WI38 (cell line): Measurements from ENCODE around the gene ALG14.
"Not testable (repeated sequence)": the region's sequence is repeated elsewhere in the genome, so short reads cannot be mapped to it uniquely, and the experiment has no call there.

Source experiments
- H3K4me3 ChIP-seq: 2 replicates; pipeline ENCODE4 v1.5.1; 2011; ENCODE audit warnings: low read depth, mild to moderate bottlenecking, control low read depth, low read length
- TF ChIP-seq, protein P1 (sequence below): IDR thresholded peaks from 2 replicates; pipeline ENCODE4 v1.5.1; 2012; ENCODE audit warnings: low read depth, mild to moderate bottlenecking, control low read depth, low read length

ALG14 gene

DNA sequence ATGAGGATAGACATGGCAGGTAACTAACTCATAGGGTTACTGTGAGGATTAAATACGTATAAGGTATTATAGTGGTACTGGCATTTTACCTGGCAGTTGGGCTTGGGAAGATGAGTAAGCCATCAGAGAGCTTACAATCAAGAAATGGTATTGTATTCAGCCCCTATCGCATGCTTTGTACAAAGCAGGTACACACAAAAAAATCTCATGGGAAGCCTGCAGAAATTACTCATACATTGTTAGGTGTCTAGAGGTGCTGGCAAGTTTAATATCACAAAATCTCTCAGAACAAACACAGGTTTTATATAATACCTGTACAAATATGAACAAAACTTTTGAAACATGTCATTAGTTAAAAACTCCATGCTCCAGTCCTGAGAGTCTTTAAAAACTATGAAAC lies 74.0 kb downstream of the ALG14 start:
- H3K4me3 ChIP-seq: no peak overlapping the region
- TF ChIP-seq, protein P1, sequence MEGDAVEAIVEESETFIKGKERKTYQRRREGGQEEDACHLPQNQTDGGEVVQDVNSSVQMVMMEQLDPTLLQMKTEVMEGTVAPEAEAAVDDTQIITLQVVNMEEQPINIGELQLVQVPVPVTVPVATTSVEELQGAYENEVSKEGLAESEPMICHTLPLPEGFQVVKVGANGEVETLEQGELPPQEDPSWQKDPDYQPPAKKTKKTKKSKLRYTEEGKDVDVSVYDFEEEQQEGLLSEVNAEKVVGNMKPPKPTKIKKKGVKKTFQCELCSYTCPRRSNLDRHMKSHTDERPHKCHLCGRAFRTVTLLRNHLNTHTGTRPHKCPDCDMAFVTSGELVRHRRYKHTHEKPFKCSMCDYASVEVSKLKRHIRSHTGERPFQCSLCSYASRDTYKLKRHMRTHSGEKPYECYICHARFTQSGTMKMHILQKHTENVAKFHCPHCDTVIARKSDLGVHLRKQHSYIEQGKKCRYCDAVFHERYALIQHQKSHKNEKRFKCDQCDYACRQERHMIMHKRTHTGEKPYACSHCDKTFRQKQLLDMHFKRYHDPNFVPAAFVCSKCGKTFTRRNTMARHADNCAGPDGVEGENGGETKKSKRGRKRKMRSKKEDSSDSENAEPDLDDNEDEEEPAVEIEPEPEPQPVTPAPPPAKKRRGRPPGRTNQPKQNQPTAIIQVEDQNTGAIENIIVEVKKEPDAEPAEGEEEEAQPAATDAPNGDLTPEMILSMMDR: no peak

DNA sequence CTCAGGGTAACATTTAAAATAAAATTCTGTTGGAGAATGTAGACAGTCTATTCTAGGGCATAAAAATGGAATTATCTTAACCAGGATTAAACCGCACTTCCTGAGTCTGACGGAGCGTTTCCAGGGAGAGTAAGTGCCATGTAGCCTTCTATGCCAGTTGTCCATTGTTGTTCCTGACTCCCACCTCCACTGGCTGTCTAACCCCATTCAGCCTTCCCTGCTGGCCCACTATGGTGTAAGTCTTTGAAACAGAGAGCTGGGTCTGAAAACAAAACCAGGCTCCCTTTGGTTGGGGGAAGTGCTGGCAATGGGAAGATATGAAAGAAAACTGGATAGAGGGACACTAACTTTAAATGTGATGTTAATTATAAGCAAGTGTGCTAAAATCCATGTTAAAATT lies 74.6 kb downstream of the ALG14 start:
- no peak overlapping the region for H3K4me3 ChIP-seq
- TF ChIP-seq, protein P1: no peak

DNA sequence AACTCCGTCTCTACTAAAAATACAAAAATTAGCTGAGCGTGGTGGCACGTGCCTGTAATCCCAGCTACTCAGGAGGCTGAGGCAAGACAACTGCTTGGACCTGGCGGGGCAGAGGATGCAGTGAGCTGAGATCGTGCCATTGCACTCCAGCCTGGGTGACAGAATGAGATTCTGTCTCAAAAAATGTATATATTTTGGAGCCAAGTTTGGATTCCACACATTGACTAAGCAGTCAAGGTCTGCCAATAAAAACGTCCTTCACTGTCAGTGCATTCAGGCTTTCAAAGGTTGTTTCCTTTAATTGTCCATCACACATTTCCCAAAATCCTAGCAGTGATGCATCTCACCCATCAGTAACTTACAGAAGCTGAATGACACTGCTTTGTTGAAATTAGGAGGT lies 77.2 kb downstream of the ALG14 start:
- not testable (repeated sequence) for H3K4me3 ChIP-seq

DNA sequence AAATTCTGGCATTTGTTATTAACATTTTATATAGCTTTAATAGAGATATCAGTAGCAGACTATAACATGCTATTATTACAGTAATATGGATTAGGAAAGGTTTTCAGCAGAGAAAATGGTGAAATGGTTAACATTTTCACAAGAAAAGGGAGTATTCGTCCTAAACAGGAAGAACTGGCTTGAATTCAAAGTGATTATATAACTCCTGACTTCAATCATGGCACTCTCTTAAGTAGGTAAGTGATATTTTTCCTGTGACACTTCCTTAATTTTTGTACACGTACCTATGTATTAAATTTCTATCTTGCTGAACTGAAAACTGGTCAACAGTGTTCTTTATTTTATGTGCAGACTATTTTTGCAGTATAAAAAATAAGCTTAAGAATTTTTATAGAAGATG lies 77.9 kb downstream of the ALG14 start:
- H3K4me3 ChIP-seq: no peak overlapping the region
- TF ChIP-seq, protein P1: no peak

DNA sequence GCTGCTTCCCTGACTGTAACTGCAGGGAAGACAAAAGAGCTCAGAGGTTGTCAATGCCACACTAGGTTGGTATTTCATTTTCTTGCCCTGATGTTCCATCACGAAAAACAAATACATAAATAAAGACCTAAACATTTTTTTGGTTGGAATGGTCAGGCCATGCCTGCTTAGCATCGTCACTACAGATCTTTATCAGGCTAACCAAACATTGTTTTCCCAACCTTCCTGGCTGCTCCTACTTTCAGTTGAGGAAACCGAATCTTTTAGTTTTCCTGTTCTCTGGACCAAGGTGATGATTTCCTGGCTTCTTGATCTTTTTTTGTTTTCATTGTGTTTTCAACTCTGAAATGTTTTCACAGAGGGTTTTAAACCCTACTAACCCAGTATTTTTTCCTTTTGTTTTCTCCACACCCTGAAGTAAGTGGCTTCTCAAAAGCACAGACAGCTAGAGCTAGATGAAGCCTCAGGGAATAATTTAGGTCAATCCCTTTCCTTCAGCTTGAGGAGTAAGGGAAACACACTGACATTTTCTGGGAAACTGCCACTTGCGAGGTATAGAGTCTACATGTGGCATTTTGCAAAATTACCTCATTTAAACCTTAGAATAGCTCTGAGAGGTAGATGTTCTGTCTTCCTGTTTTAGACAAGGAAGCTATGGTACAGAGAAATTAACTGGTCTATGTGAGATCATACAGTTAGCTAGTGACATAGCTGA lies 78.7 kb downstream of the ALG14 start:
- no peak overlapping the region for H3K4me3 ChIP-seq
- TF ChIP-seq, protein P1: no peak

DNA sequence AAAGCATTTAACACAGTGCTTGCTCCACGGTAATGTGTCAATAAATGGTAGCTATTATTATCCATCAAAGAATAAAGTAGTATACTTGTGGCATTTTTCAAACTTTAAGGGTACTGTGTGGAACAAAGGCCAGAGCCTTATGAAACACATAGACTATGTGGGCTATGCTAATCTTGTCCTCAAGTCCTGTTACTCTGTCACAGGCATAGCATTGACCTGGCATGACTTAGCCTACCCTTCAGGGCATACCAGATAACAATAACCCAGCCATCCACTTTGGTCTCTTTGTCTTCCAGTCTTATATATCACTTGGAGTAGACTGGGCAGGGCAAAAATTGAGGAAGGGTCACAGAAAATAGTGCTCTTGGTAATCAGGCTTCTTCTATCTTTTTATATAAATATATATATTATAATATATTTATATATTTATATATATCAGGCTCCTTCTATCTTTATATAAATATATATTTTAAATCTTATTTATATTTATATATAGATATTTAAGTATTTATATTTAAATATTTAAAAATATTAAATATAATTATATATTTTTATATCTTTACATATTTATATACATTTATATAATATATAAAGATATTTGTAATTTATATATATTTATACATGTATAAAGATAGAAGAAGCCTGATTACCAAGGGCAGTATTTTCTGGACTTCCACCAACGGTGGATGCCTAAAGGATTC lies 79.7 kb downstream of the ALG14 start:
- H3K4me3 ChIP-seq: no peak overlapping the region
- TF ChIP-seq, protein P1: no peak

DNA sequence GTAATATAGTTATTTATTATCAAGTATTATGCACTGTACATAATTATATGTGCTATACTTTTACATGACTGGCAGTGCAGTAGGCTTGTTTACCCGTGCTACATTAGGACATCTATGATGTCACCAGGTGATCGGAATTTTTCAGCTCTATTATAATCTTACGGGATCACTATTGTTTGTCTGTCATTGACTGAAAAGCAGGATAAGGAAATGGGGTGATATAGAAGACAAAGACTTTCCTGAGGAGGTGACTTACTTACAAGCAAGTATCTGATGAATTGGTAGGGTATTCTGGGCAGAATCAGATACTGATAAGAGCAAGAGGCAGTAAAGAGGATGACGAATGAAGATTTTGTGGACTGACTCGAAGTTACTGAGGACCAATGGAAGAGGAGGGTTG lies 80.6 kb downstream of the ALG14 start:
- no peak overlapping the region for H3K4me3 ChIP-seq
- TF ChIP-seq, protein P1: no peak
